ENCODE measurements around the gene CRYL1.

DNA sequence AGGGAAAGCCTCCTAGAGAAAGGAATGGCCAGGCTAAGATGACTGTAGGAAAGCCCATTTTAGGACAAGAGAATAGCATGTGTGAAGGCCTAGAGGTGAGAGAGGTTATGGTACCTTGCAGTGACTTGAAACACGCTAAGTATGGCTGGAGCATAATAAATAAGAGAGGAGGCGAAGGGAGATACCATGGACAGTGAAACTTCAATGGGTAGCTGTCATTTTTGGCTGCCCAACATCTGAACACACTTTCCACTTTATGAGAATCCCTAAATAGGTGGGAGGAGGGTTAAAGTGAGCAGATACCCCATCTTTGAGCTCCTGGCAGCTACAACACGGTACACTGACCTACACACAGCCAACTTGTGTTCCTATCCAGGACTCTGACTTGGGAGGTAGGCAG lies 33.3 kb upstream of the CRYL1 start:
- no peak for TF ChIP-seq CTCF (IDR thresholded peaks at IDR 0.05)
- no peak for TF ChIP-seq USF2 (IDR thresholded peaks at IDR 0.05)
- TF ChIP-seq REST (IDR thresholded peaks at IDR 0.05) = no peak
- TF ChIP-seq RCOR1 (IDR thresholded peaks at IDR 0.05; ENCODE audit: low read depth, low read length) = no peak
- no peak for TF ChIP-seq TP53 (CRISPR knock-in tag; IDR thresholded peaks at IDR 0.05)
- no peak for TF ChIP-seq EHF (CRISPR knock-in tag; IDR thresholded peaks at IDR 0.05)
- no peak for TF ChIP-seq POLR2A (IDR thresholded peaks at IDR 0.05; ENCODE audit: low read length)
- TF ChIP-seq KDM1A (IDR thresholded peaks at IDR 0.05; ENCODE audit: low read depth) = no peak
- no peak for TF ChIP-seq EHMT2 (IDR thresholded peaks at IDR 0.05; ENCODE audit: low read depth)
- TF ChIP-seq MAZ (IDR thresholded peaks at IDR 0.05; ENCODE audit: borderline replicate concordance, low read depth, low read length) = no peak
- TF ChIP-seq FOXS1 (CRISPR knock-in tag; IDR thresholded peaks at IDR 0.05) = no peak
- no peak for TF ChIP-seq CHD2 (IDR thresholded peaks at IDR 0.05; ENCODE audit: low read length, partially characterized antibody)
- no peak for TF ChIP-seq CEBPB (IDR thresholded peaks at IDR 0.05)
- no peak for TF ChIP-seq RFX5 (IDR thresholded peaks at IDR 0.05)
